SKM-1 treated with dmso at 0.1 percent for 144 hours (cell line): ENCODE data around the gene RPL13.

Experiments
- DNase-seq: peaks from one replicate; lab custom pipeline; 2025; ENCODE audit not compliant: unreplicated experiment; lab: John Stamatoyannopoulos, UW

Gene RPL13

DNA sequence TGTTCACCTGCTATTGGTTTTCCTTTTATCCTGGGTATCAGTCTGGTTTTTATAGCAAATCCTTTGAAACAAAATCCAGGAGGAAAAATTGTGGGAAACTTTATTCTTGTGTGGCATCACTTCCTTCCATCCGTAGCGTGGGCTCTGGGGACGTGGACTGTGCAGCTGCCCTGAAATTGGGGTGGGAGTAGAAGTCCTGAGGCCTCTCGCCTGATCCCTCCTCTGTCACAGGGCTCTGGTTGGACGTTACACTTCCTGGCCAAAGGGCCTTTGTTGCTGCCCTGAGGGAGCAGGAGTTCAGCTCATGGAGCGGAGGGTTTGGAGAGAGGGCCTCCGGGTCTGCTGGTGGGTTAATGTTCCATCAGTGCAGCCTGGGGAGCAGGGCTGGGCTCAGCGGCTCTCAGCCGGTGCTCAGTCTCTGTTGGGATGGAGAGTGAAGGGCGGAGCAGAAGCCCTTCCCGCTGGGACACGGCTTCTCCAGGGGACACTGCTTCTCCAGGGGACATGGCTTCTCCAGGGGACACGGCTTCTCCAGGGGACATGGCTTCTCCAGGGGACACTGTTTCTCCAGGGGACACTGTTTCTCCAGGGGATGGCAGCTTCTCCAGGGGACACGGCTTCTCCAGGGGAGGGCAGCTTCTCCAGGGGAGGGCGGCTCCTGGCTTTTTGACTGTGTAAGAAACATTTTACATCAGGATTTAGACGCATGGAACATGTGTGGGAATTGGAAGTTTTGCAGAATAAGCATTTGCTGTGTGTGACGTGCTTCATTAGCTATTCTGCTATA lies 15.2 kb upstream of the RPL13 start:
- no peak for DNase-seq

DNA sequence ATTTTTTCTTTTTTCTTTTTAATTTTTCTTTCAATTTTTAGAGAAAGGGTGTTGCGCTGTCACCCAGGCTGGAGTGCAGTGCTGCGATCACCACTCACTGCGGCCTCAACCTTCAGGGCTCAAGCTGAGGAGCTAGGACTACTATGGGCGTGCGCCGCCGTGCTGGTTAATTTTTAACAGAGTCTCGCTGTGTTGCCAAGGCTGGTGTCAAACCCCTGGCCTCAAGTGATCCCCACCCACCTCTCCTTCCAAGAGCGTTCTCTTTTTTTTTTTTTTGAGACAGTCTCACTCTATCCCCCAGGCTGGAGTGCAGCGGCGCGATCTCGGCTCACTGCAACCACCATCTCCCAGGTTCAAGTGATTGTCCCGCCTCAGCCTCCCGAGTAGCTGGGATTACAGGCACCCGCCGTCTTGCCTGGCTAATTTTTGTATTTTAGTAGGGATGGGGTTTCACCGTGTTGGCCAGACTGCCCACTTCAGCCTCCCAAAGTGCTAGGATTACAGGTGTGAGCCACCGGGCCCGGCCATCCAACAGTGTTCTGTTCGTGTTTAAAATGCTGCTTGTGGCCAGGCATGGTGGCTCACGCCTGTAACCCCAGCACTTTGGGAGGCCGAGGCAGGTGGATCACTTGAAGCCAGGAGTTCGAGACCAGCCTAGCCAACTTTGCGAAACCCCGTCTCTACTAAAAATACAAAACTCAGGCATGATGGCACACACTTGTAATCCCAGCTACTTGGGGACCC lies 14.5 kb upstream of the RPL13 start:
- DNase-seq, result no peak

DNA sequence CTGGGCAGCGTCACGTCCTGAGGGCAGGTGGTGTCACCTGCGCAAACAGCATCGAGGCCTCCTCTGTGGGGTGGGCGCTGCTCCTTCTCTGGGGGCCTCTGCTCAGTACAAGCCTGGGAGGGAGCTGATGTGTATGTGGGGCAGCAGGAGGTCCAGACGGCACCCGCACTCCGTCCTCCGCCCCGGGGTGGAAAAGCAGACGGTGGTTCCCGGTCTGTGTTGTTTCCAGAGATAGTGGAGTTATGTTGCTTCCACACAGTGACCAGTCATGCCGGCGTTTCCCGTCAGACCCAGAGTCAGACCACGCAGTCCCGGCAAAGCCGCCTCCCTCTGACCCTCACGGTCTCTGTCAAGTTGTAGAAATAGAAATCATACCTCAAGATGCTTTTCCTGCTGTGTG lies 13.7 kb upstream of the RPL13 start:
- DNase-seq, result no peak

DNA sequence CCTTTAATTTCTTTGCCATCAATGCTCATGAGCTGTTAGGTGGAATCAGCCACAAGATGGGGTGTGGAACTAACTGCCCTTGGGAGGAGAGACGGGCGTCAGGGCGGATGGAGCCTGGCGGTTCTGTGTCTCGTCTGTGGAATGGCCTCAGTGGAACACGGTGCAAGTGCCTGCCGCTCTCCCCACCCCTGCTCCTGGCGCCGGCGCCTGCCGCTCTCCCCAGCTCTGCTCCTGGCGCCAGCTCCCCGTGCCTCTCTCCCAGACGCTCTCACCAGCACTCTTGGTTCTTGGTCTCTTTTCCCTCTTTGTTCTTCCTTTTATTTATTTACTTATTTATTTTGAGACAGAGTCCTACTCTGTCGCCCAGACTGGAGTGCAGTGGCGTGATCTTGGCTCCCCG lies 13.2 kb upstream of the RPL13 start:
- DNase-seq, result no peak

DNA sequence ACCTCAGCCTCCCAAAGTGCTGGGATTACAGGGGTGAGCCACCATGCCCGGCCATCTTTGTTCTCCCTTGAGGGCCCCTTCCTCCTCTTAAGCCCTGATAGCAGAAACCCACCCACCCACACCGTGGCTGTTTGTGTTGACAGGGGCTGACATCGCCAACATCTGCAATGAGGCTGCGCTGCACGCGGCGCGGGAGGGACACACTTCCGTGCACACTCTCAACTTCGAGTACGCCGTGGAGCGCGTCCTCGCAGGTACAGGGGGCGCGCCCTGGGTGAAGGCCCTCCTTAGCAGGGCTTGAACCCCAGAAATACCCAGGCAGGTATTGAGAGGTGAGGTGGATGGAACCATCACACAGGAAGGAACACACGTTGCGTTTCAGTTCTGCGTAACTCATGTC lies 12.6 kb upstream of the RPL13 start:
- no peak for DNase-seq

DNA sequence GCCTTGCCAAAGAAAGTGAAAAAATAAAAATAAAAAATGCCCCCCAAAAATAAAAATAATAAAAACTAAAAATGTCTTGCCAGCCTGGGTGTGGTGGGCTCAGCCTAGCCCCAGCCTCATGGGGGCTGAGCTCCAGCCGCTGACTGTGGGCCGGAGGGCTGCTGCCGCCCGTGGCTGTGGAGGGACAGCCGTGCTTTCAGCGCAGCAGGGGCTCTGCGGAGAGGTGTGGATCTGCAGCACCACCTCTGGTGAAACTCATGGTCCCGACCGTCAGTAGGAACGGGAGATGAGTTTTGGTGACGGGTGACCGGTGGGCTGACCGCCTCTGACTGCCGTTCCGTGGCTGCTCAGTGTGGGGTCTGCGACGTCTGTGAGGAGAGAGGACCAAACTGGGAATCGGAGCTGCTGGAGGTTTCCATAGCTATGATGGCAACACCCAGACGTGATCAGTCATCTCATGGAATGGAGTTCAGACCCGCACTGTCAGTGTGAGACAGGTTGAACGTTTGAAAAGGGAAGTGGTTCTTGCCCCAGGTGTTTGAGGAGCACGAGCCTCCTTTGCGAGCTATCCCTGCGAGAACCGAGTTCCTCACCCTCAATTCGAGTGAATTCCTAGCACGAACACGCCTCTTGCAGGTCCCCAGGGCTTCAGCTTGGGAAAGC lies 12.0 kb upstream of the RPL13 start:
- DNase-seq, result no peak

DNA sequence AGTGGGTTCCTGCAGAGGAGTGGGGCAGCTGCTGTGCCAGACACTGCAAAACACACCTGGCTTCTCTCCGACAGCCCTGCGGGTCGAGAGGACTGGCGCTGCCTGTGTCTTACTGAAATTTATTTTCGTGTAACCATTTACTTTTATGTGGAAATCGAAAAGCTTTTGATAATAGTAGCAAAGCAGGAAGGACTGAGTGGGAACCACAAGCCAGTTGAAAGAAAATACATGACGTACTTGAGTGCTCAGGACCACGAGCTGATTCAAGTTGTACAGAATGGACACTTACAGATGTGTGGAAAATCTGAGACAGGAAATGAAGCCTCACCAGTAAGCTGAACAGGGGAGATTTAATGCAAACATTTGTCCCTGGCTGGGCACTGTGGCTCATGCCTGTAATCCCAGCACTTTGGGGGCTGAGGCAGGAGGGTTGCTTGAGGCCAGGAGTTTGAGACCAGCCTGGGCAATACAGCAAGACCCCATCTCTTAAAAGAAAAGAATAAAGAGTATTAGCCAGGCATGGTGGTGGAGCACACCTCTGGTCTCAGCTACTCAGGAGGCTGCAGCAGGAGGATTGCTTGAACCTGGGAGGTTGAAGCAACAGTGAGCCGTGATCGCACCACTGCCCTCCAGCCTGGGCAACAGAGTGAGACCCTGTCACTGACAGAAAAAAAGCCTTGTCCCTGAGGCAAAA lies 11.3 kb upstream of the RPL13 start:
- no peak for DNase-seq

DNA sequence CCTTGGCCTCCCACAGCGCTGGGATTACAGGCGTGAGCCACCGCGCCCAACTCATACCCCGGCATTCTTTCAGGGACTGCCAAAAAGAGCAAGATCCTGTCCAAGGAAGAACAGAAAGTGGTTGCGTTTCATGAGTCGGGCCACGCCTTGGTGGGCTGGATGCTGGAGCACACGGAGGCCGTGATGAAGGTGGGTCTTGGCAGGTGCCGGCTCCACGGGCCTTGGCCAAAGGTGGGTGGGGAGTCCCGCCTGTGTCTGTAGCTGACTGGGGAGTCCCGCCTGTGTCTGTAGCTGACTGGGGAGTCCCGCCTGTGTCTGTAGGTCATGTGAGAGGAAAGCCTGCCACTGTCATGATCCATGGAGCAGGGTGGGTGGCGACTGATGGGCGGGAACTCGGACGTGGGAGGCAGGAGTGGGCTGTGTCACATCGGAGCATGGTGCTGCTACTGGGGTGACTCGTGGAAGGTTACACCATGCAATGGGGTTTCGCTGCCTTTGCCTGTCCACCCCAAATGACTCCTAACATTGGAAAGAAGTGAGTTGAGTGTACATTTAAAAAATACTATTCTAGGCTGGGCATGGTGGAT lies 10.0 kb upstream of the RPL13 start:
- DNase-seq, result no peak

DNA sequence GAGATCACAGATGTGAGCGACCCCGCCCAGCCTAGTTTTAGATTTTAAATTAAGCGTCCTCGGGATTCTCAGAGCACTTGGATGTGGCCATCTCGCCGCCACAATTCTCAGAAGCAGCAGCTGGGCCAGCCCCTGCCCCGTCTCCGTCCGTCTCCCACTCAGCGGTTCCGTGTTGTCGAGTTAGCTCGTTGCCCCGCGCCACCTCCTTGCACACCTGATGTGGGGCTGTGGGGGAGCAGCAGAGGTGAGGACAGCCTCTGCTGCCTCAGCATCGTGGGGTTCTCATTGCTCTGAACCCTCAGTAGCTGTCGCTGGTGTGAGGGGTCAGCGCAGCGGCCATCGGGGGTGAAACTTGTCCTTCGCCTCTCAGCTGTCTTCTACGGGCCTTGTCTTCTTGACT lies 8.2 kb upstream of the RPL13 start:
- DNase-seq, result no peak

DNA sequence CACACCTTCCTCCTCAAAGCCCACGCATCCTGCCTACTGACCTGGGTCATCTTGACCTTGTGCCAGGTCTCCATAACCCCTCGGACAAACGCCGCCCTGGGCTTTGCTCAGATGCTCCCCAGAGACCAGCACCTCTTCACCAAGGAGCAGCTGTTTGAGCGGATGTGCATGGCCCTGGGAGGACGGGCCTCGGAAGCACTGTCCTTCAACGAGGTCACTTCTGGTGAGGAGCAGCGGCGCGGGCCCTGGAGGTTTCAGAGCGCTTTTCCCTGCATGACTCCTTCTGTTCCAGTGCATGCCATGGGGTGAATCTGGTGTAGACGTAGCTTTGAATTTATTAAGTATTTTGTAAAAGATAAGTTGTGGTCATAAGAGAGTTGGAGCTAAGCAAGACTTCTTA lies 7.6 kb upstream of the RPL13 start:
- no peak for DNase-seq

DNA sequence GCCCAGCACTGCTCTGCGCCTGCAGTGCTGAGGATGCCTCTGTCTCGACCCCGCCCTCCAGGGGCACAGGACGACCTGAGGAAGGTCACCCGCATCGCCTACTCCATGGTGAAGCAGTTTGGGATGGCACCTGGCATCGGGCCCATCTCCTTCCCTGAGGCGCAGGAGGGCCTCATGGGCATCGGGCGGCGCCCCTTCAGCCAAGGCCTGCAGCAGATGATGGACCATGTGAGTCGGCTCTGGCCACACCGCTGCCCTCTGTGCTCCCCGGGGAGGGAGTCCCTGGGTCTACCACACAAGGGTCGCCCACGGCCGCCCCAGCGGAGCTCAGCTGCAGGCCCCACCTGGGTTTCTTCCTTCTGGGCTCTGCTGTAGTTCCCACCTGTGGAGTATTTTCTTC lies 6.7 kb upstream of the RPL13 start:
- DNase-seq, result no peak

DNA sequence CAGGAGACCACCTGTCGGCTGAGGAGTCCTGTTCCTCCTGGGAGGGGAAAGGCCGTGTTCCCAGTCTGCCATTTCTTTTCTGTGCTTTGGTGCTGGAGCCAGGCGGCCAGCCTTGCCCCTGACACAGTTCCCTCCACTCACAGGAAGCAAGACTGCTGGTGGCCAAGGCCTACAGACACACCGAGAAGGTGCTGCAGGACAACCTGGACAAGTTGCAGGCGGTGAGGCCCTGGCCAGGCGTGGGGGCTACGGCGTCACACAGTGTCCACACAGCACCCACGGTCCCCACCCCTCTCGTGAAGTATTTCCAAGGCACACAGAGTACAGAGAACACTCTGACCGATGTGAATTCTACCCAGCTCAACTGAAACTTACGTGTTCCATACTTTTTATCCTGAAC lies 6.1 kb upstream of the RPL13 start:
- no peak for DNase-seq

DNA sequence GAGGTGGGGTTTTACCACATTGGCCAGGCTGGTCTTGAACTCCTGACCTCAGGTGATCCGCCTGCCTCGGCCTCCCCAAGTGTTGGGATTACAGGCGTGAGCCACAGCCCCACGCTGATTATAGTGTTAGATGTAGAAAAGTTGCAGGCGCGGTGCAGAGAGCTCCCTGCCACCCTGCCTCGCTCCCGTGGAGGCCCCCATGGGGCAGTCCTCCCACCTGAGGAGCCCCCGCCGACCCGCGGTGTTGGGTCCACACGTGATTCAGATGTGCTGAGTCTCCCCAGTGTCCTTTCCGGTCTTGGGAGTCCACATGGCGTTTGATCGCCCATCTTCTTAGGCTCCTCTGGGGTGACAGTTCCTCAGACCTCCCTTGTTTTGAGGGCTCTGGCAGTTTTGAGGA lies 5.2 kb upstream of the RPL13 start:
- DNase-seq, result no peak

DNA sequence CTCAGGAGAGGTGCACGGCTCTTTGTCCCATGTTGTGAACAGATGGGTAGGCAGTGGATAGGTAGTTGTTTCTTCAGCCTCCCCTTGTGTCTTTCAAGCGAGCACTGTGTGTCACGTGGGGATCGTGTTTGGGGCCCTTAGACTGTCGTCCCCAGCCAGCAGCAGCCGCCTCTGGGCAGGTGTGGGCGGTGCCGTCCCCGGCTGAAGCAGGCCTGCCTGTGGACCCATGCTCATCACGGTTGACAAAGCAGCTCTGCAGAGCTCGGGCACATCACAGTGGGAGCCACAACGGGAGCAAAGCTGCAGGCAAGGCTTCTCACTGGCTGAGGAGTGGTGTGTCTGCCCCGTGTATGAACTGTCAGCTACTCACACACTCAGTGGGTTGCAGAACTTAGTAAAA lies 4.7 kb upstream of the RPL13 start:
- DNase-seq, result no peak

DNA sequence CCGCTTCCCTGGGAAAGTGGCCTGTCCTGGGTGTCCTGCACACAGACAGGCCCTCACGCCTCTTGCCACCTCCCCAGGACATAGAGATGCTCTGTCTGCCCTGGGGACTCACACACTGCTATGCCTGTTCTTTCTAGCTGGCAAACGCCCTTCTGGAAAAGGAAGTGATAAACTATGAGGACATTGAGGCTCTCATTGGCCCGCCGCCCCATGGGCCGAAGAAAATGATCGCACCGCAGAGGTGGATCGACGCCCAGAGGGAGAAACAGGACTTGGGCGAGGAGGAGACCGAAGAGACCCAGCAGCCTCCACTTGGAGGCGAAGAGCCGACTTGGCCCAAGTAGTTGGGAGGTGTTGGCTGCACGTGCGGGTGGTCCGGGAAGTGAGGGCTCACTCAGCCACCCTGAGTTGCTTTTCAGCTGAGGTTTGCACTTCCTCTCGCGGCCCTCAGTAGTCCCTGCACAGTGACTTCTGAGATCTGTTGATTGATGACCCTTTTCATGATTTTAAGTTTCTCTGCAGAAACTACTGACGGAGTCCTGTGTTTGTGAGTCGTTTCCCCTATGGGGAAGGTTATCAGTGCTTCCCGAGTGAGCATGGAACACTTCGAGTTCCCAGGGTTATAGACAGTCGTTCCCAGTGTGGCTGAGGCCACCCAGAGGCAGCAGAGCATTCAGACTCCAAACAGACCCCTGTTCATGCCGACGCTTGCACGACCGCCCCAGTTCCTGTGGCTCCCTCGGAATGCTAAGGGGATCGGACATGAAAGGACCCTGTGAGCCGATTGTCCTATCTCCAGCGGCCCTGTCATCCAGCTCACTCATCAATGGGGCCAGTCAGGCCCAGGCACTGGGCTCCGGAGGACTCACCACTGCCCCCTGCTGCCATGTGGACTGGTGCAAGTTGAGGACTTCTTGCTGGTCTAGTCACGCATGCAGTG lies 3.5 kb upstream of the RPL13 start:
- peak; percentile 48 for DNase-seq

DNA sequence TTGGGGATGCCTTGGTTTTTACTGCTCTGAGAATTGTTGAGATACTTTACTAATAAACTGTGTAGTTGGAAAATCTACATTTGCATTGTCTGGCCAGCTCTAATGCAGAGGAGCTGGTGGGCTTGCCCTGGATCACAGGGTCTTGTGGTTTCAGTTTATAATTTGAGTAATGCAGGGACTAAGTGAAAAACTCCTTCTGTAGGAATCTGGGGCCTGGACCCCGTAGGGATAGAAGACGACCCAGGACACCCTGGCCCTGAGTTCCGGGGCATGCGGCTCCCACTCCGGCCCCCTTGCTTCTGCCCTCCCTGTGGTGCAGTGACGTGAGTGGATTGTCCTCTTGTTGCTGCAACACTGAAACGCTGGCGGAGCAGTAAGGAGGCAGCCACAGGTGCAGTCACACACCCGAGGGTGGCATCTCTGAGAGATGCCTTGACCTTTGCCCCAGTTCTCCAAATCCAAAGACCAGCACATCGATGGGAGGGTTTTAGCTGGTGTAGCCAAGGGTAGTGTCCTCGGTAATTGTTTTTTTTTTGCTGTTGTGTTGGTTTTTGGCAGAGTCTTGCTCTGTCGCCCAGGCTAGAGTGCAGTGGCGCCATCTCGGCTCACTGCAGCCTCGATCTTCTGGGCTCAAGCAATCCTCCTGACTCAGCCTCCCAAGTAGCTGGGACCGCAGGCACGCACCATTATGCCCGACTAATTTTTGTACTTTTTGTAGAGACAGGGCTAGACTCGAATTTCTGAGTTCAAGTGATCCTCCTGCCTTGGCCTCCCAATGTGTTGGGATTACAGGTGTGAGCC lies 2.6 kb upstream of the RPL13 start:
- DNase-seq, result no peak

DNA sequence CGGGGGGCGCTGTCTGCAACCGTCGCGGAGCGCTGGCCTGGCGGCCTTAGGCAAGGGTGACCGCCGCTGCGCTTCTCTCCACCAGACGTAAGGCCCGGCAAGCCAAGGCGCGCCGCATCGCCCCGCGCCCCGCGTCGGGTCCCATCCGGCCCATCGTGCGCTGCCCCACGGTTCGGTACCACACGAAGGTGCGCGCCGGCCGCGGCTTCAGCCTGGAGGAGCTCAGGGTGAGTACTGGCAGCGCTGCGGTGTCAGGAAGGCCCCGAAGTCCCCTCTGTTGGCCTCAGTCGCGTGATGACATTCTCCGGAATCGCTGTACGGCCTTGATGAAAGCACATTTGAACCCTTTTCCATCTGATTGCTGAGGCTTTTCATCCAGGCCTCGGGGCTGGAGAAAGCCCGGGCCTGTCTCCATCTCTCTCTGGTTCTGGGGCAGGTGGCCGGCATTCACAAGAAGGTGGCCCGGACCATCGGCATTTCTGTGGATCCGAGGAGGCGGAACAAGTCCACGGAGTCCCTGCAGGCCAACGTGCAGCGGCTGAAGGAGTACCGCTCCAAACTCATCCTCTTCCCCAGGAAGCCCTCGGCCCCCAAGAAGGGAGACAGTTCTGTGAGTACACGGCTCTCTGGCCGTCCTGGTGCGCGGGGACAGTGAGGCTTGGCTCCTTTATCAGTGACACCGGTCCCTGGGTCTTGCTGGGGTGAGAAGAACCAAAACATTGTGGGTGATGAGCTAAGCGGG lies 831 bp downstream of the RPL13 start:
- DNase-seq, result no peak

DNA sequence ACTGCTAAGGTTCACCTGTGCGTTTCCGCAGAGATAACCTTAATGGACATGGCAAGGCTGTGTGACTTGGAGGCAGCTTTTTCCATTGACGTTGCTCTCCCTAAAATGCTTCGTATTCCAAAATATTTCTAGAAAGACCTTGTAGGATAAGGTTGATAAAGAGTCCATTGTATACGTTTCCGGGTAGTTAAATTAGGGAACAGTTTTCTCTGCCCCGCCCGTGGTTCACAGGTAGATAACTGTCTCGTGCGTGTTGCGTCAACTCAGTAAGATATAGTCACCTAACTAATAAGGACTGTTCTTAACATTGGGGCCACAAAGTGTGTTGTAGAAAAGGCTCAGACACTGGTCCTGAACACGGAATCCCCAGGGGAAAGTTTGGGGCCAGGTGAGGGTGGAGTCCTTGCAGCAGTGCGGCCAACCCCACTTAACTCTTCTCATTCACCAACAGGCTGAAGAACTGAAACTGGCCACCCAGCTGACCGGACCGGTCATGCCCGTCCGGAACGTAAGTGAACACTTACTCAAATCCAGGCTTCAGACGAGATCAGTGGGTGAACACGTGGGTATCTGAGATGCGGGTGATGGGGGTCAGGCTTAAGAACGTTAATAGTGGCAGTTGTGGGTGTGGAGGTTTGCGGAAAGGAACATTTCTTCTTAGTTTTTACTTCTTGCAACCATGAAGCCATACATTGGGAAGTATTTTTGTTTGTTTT lies 1.6 kb downstream of the RPL13 start:
- no peak for DNase-seq
